PFSK-1 (cell line): ENCODE measurements around the gene GGN.

Experiments used
- FOXP2 ChIP-seq: optimal IDR thresholded peaks from 2 replicates; pipeline ENCODE3; 2011; ENCODE audit warnings: borderline replicate concordance, control low read depth, inconsistent platforms; ENCODE audit not compliant: insufficient read depth; ENCODE audit errors: extremely low read length, extremely low read depth
- POLR2AphosphoS5 ChIP-seq: IDR thresholded peaks from 2 replicates; pipeline ENCODE4 v1.6.1; 2012; ENCODE audit warnings: low read depth, mild to moderate bottlenecking, control low read depth, low read length, moderate library complexity
- SIN3A ChIP-seq: IDR thresholded peaks from 2 replicates; pipeline ENCODE4 v1.6.1; 2012; ENCODE audit warnings: mild to moderate bottlenecking, low read length, moderate library complexity, borderline replicate concordance; ENCODE audit not compliant: insufficient read depth
- TAF1 ChIP-seq: IDR thresholded peaks from 2 replicates; pipeline ENCODE4 v1.6.1; 2012; ENCODE audit warnings: low read length, control low read depth, borderline replicate concordance; ENCODE audit not compliant: insufficient read depth
- TF ChIP-seq, protein P1 (sequence below), 2 experiments: IDR thresholded peaks; 2 replicates each; pipeline versions ENCODE4 v1.6.1 to v1.8.0; 2011 to 2012; ENCODE audit warnings: low read depth in 2 of 2, low read length in 2 of 2, control low read depth in 1 of 2, inconsistent platforms in 1 of 2, mild to moderate bottlenecking in 1 of 2, moderate library complexity in 1 of 2; ENCODE audit not compliant: insufficient read depth in 1 of 2

The GGN gene

DNA sequence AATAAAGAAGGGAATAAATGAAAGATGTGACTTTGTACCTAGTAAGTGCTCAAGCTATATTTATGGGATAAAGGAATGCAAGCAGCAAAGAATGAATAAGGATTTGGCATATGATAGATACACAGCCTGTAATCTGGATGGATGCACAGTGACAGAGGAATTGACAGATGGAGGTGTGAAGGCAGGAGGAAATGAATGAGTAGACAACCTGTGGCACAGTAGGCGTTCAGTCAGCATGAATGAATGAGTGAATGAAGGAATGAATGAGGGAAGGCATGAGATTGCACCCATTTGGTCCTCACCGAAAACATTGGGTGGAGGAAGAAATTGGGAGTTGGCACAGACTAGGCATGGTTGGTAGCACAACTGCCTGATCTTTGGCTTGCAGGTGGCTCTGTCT, 18.2 kb downstream of the GGN start:
- no peak for TF ChIP-seq POLR2AphosphoS5

DNA sequence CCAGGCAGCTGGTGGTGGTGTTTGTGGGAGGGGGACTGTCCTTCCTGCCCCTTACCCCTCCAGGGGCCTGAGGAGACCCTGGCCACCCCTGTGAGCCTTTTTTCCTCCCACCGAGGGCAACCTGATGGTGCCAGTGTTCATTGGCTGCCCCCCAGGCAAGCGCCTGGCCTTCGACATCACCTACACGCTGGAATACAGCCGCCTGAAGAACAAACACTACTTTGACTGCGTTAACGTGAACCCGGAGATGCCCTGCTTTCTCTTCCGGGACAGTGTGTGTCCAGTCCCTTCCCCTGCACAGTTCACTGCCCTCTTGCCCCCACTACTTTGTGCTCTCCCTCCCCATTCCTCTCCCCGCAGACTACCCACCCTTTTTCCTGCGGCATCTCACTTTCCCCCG, 20.8 kb downstream of the GGN start:
- TF ChIP-seq SIN3A (no peak), TAF1 (no peak), FOXP2 (no peak), POLR2AphosphoS5 (no peak)
- TF ChIP-seq, protein P1, sequence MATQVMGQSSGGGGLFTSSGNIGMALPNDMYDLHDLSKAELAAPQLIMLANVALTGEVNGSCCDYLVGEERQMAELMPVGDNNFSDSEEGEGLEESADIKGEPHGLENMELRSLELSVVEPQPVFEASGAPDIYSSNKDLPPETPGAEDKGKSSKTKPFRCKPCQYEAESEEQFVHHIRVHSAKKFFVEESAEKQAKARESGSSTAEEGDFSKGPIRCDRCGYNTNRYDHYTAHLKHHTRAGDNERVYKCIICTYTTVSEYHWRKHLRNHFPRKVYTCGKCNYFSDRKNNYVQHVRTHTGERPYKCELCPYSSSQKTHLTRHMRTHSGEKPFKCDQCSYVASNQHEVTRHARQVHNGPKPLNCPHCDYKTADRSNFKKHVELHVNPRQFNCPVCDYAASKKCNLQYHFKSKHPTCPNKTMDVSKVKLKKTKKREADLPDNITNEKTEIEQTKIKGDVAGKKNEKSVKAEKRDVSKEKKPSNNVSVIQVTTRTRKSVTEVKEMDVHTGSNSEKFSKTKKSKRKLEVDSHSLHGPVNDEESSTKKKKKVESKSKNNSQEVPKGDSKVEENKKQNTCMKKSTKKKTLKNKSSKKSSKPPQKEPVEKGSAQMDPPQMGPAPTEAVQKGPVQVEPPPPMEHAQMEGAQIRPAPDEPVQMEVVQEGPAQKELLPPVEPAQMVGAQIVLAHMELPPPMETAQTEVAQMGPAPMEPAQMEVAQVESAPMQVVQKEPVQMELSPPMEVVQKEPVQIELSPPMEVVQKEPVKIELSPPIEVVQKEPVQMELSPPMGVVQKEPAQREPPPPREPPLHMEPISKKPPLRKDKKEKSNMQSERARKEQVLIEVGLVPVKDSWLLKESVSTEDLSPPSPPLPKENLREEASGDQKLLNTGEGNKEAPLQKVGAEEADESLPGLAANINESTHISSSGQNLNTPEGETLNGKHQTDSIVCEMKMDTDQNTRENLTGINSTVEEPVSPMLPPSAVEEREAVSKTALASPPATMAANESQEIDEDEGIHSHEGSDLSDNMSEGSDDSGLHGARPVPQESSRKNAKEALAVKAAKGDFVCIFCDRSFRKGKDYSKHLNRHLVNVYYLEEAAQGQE (IDR thresholded peaks at IDR 0.05; ENCODE audit: insufficient read depth in 1 of 2, low read depth in 2 of 2, low read length in 2 of 2), result no peak

DNA sequence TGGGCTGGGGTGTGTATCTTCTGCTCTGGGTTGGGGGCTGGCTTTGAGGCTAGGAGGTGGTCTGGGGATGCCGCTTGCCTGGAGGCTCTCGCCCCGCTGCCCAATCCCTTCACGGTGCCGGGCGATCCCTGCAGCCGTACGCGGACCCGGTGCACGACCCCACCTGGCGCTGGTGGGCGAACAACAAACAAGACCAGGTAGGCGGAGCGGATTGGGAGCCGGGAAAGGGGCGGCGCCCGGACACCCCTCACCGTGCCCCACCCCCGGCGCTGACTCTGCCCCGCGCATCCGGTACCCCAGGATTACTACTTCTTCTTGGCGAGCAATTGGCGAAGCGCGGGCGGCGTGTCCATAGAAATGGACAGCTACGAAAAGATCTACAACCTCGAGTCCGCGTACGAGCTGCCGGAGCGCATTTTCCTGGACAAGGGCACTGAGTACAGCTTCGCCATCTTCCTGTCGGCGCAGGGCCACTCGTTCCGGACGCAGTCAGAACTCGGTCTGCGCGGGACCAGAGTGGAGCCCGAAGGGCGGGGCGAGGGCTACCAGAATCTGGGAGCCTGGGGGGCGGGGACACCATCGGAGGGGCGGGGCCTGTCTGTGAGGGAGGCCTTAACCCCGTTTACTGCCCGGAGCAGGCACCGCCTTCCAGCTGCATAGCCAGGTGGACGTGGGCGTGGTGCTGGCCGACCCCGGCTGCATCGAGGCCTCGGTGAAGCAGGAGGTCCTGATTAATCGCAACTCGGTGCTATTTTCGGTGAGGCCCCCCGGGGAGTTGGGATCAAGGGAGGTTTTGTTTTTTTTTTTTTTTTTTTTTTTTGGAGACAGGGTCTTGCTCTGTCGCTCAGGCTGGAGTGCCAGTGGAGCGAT, 25.5 kb downstream of the GGN start:
- TF ChIP-seq SIN3A (no peak), POLR2AphosphoS5 (0 out of 2 replicates have a peak, but pooled peaks have one; percentile 38), FOXP2 (no peak), TAF1 (peak; percentile 24; the same call in 1 of the 2 replicates)
- TF ChIP-seq, protein P1 (IDR thresholded peaks at IDR 0.05; ENCODE audit: insufficient read depth in 1 of 2, low read depth in 2 of 2, low read length in 2 of 2), result no peak

DNA sequence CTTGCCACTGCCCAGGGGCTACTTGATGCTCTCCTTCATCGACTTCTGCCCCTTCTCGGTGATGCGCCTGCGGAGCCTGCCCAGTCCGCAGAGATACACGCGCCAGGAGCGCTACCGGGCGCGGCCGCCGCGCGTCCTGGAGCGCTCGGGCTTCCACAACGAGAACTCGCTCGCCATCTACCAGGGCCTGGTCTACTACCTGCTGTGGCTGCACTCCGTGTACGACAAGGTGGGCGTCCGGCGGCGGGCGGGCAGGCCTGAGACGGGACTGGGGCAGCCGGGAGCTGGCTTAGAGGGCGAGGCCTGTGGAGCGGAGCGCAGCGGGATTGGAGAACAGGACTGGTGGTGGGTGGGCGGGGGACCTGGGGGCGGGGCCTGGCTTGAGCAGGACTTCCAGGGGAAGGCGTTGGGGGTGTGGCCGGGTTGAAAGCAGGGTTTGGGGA, 26.2 kb downstream of the GGN start:
- TF ChIP-seq, protein P1 (IDR thresholded peaks at IDR 0.05; ENCODE audit: insufficient read depth in 1 of 2, low read depth in 2 of 2, low read length in 2 of 2), result no peak
- 0 out of 2 replicates have a peak, but pooled peaks have one; percentile 27 for TF ChIP-seq POLR2AphosphoS5
- TF ChIP-seq SIN3A, result no peak
- TF ChIP-seq TAF1, result peak; percentile 40; the same call in 1 of the 2 replicates
- no peak for TF ChIP-seq FOXP2

DNA sequence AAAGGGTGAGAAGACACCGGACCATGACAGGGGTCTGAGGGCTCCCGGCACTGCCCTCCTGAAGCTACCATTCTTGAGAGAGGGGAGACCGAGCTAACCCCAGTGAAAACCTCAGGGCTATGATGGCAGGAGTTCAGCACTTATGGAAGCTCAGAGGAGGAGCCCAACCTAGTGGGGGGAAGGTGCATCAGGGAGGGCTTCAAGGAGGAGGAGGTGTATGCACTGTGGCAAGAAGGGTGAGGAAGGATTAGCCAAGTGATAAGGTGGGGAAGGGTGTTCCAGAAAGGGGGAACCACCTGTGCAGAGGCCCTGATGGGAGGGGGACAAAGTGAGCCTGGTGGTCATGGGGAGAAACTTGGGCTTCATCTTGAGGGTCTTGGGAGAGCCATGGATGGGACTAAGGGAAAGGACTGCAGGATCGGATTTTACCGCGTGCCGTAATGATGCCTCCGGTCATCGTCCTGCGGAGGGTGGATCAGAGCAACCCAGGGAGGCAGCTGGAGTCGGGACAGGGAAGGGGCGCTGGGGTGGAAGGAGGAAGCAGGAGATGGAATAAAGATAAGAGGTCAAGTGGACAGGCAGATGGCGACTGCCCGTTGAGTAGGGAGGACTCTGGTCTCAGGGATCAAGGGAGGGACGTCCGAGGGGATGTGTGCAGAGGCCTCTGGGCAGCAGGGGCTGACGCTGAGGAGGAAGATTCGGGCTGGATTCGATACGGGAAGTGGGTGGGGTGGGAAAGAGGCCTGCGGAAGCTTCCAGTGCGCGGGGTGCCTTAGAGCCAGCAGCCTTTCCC, 26.8 kb downstream of the GGN start:
- TF ChIP-seq SIN3A, result no peak
- TF ChIP-seq POLR2AphosphoS5, result 0 out of 2 replicates have a peak, but pooled peaks have one; percentile 13
